ENCODE measurements around the gene DNAL4. TPM values are rescaled to one million over a fixed set of nuclear protein-coding genes. Genes with fewer than 3 reads are reported as not detected.

Gene DNAL4
- total RNA-seq, 2 donors from 2014 or later = 12.3 TPM

- Histone ChIP-seq H3K4me1 (peaks cover 0 to 3% of the 10 kb centered on the region in 2 donors), H3K27me3 (no peaks in the 10 kb centered on the region), H3K9me3 (no peaks in the 10 kb centered on the region), H3K27ac (no peak overlapping the region), H3K36me3 (no peaks in the 10 kb centered on the region), H3K4me3 (no peak overlapping the region)
- TF ChIP-seq CTCF (IDR thresholded peaks at IDR 0.05) = no peak
- no peak for DNase-seq (ENCODE audit: low spot score)
Observed at GRCh38 chr22:38799265-38800002, 5.5 kb upstream of the DNAL4 start.

GRCh38 chr22:38798496-38798895 is 4.6 kb upstream of the DNAL4 start:
- TF ChIP-seq CTCF (IDR thresholded peaks at IDR 0.05) = no peak
- no peak overlapping the region for H3K27ac ChIP-seq
- no peaks in the 10 kb centered on the region for H3K36me3 ChIP-seq
- DNase-seq (ENCODE audit: low spot score) = no peak
- no peak overlapping the region for H3K4me3 ChIP-seq
- H3K4me1 ChIP-seq = peaks cover 0 to 8% of the 10 kb centered on the region in 2 donors
- H3K9me3 ChIP-seq = no peaks in the 10 kb centered on the region
- no peaks in the 10 kb centered on the region for H3K27me3 ChIP-seq

- H3K4me3 ChIP-seq = no peak overlapping the region
- H3K9me3 ChIP-seq = no peaks in the 10 kb centered on the region
- H3K36me3 ChIP-seq = no peaks in the 10 kb centered on the region
- H3K4me1 ChIP-seq = peaks cover 0 to 14% of the 10 kb centered on the region in 2 donors
- H3K27me3 ChIP-seq = no peaks in the 10 kb centered on the region
- H3K27ac ChIP-seq = no peak overlapping the region
- no peak for DNase-seq (ENCODE audit: low spot score)
- TF ChIP-seq CTCF (IDR thresholded peaks at IDR 0.05) = no peak
Observed at GRCh38 chr22:38796262-38796957, 2.5 kb upstream of the DNAL4 start.

- peaks cover 0 to 14% of the 10 kb centered on the region in 2 donors for H3K4me1 ChIP-seq
- no peak overlapping the region for H3K27ac ChIP-seq
- TF ChIP-seq CTCF (IDR thresholded peaks at IDR 0.05) = no peak
- H3K9me3 ChIP-seq = no peaks in the 10 kb centered on the region
- no peaks in the 10 kb centered on the region for H3K27me3 ChIP-seq
- no peak overlapping the region for H3K4me3 ChIP-seq
- DNase-seq (ENCODE audit: low spot score) = no peak
- H3K36me3 ChIP-seq = no peaks in the 10 kb centered on the region
Observed at GRCh38 chr22:38795569-38795968, 1.6 kb upstream of the DNAL4 start.

GRCh38 chr22:38793317-38793716 is 626 bp downstream of the DNAL4 start:
- no peak for DNase-seq (ENCODE audit: low spot score)
- Histone ChIP-seq H3K36me3 (no peaks in the 10 kb centered on the region), H3K9me3 (no peaks in the 10 kb centered on the region), H3K27ac (peak overlapping the region; percentile 86 to 94), H3K27me3 (no peaks in the 10 kb centered on the region), H3K4me1 (peaks cover 0 to 28% of the 10 kb centered on the region in 2 donors), H3K4me3 (peak overlapping the region; percentile 58 to 90)
- TF ChIP-seq CTCF (IDR thresholded peaks at IDR 0.05) = no peak

Data from right atrium auricular region (tissue), 2 donors.